Duodenal mucosa (tissue), 2 donors: ENCODE results near the gene A2M.

Experiments
- H3K27ac ChIP-seq: one replicate; pipeline ENCODE4 v1.7.0; 2013; ENCODE audit warnings: low read depth, low read length
- H3K27me3 ChIP-seq, 2 donors: one replicate each; pipeline ENCODE4 v1.7.0; 2013; ENCODE audit warnings: low read length in 2 of 2, control low read depth in 1 of 2; ENCODE audit not compliant: insufficient read depth in 2 of 2, control insufficient read depth in 1 of 2
- H3K36me3 ChIP-seq, 2 donors: one replicate each; pipeline ENCODE4 v1.7.0; 2013; ENCODE audit warnings: low read length in 2 of 2, control low read depth in 1 of 2; ENCODE audit not compliant: insufficient read depth in 2 of 2, control insufficient read depth in 1 of 2
- H3K4me1 ChIP-seq, 2 donors: one replicate each; pipeline ENCODE4 v1.7.0; 2013; ENCODE audit warnings: low read length in 2 of 2, control low read depth in 1 of 2; ENCODE audit not compliant: insufficient read depth in 2 of 2, control insufficient read depth in 1 of 2
- H3K4me3 ChIP-seq, 2 donors: one replicate each; pipeline ENCODE4 v1.7.0; 2013; ENCODE audit warnings: low read length in 2 of 2, low read depth in 1 of 2
- H3K9ac ChIP-seq, 2 donors: one replicate each; pipeline ENCODE4 v1.7.0; 2013; ENCODE audit warnings: low read length in 2 of 2, low read depth in 1 of 2
- H3K9me3 ChIP-seq, 2 donors: one replicate each; pipeline ENCODE4 v1.7.0; 2013; ENCODE audit warnings: low read length in 2 of 2, control low read depth in 1 of 2; ENCODE audit not compliant: control insufficient read depth in 1 of 2

A2M gene

DNA sequence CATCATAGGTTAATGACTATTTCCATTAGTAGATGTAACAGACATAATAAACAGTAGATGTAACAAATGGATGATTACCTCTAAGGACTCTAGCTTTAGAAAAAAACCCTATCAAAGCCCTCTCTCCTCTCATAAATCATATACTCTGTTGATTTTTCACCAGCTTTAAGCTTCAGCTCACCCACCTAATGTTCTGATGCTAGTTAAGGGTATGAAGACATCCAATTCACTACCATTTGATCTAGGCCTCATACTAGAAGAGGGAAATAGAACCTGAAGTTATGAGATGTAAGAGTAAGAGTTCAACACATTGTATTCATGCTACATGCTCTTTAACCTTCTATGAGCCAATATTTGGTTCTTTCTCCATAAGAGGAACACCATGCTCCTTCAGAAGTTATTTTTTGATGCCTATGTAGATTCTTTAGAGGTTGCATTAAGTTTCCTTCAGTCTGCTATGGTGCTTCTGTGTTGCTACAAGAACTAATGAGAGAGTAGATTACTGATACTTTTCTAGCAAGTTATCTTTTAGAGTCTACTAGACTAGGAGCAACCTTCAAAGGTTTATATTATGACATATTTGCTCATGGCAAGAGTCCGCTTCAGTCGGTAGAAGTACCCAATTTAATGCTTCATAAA is 16.0 kb downstream of the A2M start:
- Histone ChIP-seq H3K36me3 (peaks cover 4 to 15% of the 10 kb centered on the region in 2 donors), H3K27me3 (no peaks in the 10 kb centered on the region), H3K9ac (no peak overlapping the region), H3K9me3 (no peaks in the 10 kb centered on the region), H3K4me1 (no peaks in the 10 kb centered on the region), H3K4me3 (no peak overlapping the region), H3K27ac (no peak overlapping the region)

DNA sequence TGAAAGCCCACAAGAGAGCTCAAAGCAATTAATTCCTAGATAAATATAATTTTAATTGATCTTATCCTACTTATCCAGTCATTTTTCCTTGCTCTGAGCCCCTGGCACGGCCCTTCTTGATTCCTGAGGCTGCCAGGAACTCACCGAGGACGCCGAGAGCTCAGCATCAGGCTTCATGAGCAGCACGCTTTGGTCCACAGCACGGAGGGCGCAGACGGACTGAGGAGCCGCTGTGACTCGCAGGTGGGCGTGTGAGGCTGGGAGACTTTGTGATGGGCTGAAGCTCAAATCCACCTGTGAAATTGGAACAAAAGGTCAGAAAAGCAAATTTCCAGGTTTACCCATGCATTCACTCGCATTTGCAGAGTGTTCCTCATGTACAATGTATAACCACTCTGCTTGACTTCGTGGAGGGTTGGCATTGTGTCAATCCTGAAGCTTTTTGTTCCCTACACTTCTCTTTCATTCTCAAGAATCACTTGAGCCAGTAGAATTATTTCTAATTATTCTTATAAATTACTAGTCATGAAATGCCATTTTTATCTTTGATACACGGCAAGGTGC is 17.2 kb downstream of the A2M start:
- H3K4me3 ChIP-seq, result no peak overlapping the region
- no peak overlapping the region for H3K9ac ChIP-seq
- H3K9me3 ChIP-seq, result no peaks in the 10 kb centered on the region
- H3K27me3 ChIP-seq, result no peaks in the 10 kb centered on the region
- H3K36me3 ChIP-seq, result peaks cover 4 to 15% of the 10 kb centered on the region in 2 donors
- no peak overlapping the region for H3K27ac ChIP-seq
- H3K4me1 ChIP-seq, result no peaks in the 10 kb centered on the region

DNA sequence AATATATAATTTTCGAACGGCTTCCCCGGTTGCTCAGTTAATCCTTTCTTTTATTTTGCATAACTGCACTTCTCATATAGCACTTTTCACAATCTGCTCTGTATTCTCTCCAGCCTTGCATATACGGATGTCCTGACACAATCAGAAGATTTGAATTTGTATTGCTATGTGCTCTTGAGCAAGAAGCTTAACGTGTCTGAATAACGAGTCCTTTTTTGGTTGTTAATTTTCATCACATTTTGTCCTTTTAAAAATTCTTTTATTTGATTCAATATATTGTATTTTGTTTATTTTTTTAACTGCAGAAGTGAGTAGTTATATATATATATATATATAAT is 17.6 kb downstream of the A2M start:
- Histone ChIP-seq H3K4me1 (no peaks in the 10 kb centered on the region), H3K9ac (no peak overlapping the region), H3K36me3 (peaks cover 4 to 15% of the 10 kb centered on the region in 2 donors), H3K27ac (no peak overlapping the region), H3K27me3 (no peaks in the 10 kb centered on the region), H3K4me3 (no peak overlapping the region), H3K9me3 (no peaks in the 10 kb centered on the region)

DNA sequence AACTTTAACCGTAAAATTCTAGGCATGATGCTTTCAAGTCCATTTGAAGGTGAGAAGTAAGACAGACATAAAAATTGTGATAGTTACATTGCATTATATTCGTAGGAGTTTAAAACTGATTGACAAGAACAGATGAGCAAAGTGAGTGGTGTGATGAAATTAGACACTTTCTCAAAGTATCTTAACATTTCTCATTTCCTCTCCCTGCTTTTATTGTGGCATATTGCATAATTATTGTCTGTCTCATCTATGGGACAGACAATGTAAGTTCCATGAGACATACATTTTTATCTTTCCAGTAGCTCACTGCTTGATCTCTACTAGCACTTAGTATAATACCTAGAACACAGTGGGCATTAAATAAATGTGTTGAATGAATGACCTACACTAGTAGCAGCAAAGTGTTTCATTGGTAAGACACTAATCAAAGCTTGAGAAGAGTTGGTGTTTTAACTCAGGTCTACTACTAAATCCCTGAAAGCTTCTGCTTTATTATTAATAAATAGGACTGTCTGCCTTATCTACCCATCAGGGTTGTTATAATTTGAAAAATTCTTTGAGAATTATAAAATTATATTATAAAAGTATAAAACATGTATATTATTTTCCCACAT is 19.0 kb downstream of the A2M start:
- Histone ChIP-seq H3K27me3 (no peaks in the 10 kb centered on the region), H3K9me3 (no peaks in the 10 kb centered on the region), H3K36me3 (peaks cover 4 to 21% of the 10 kb centered on the region in 2 donors), H3K4me3 (no peak overlapping the region), H3K9ac (no peak overlapping the region), H3K27ac (no peak overlapping the region), H3K4me1 (no peaks in the 10 kb centered on the region)

DNA sequence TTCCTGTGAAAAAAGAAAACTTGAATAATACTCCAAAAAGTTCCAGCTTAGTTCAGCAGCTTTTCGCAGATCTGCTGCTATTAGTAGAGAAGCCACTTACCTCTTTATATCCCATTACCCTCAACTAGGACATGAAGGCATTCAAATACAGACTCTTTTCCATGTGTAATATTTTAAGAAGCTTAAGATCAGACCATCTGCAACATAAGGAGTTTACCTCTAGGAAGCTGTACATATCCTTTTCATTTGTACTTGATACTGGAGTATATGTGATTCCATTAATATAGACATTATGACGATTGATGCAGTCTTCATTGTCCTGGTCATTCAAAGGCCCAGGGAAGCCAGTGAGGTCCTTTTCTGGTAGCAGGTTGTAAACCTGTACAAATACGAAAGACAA is 20.4 kb downstream of the A2M start:
- Histone ChIP-seq H3K9ac (no peak overlapping the region), H3K4me1 (no peaks in the 10 kb centered on the region), H3K4me3 (no peak overlapping the region), H3K27me3 (no peaks in the 10 kb centered on the region), H3K36me3 (peaks cover 4 to 20% of the 10 kb centered on the region in 2 donors), H3K9me3 (no peaks in the 10 kb centered on the region), H3K27ac (no peak overlapping the region)

DNA sequence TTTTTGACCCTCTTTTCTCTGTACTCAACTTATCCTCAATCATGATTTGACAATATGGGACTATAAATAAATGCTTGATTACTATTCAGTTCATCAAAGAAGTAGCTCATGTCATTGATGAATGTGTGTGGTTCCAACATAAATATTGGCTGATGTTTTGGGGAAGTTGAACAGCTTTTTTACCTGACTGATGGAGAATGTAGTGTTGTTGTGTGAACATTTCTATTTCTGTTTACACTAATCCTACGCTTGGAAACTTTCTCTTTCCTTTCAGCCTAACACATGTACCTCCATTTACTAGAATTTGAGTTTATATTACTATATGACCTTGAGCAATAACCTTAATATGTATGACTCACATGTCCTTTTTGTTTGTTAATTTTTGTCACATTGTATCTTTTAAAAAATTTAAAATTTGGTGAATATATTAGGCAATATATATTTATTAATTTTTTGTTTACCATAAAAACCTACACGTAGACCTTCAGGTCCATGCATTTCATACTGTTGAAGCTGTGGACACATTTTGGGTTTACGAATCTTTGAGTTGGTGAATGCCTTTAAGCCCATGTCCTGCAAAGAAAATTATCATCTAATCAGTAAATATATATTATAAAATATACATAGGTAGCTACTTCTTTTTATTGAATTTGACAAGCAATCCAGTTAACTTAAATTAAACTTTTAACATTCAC is 21.1 kb downstream of the A2M start:
- Histone ChIP-seq H3K27me3 (no peaks in the 10 kb centered on the region), H3K36me3 (peaks cover 3 to 21% of the 10 kb centered on the region in 2 donors), H3K4me1 (no peaks in the 10 kb centered on the region), H3K9me3 (no peaks in the 10 kb centered on the region), H3K4me3 (no peak overlapping the region), H3K27ac (no peak overlapping the region), H3K9ac (no peak overlapping the region)

DNA sequence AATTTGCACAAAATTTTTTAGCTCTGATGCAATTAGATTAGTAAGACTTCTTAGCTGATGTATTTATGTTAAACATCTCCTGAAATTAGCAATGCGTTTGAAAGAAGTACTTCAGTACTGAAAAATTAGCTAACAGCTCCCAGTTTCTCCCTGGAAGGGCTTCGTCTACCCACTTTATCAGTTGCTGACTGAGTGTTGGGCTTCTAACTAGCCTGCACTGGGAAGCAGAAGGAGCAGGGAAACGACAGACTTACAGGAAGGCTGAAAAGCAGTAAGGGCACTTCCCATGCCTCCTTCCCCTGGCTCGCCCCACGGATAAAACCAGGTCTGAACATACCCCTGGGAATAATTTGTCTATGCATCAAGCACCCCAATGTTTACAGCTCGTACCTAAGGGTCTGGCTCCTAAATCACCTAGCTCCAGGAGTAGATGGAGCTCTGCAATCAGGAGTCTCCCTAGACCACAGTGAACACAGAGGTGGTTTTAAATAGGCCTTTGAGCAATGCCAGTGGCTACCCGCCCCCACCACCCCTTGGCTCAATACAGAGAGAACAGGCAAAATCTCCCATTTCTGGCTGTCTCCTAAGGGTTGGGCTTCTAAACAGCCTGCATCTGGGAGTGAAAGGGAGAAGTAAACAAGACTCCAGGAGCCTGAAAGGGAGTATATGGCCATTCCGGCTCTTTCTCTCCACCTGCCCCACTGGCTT is 23.7 kb downstream of the A2M start:
- H3K9me3 ChIP-seq, result no peaks in the 10 kb centered on the region
- no peak overlapping the region for H3K4me3 ChIP-seq
- no peak overlapping the region for H3K9ac ChIP-seq
- no peak overlapping the region for H3K27ac ChIP-seq
- H3K36me3 ChIP-seq, result peaks cover 0 to 14% of the 10 kb centered on the region in 2 donors
- no peaks in the 10 kb centered on the region for H3K4me1 ChIP-seq
- H3K27me3 ChIP-seq, result no peaks in the 10 kb centered on the region

DNA sequence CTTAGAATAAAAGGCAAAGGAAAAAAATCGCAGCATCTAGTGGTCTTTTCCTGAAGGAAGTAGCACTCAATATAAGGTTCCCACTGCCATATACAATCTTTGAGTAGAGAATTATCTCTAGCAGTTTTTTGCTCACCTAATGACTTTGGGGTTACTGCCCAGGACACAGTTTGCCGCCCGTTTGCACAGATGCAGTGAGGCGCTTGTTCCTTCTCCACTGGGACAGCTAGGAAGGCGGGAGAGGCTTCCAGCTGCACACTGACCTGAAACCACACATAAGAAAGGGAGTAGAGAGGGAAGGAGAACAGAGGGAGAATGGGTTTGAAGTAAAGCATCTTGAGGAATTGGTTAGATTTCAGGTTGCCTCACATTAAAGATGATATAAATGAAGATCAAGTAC is 25.5 kb downstream of the A2M start:
- Histone ChIP-seq H3K27ac (no peak overlapping the region), H3K27me3 (no peaks in the 10 kb centered on the region), H3K4me3 (no peak overlapping the region), H3K36me3 (peaks cover 0 to 11% of the 10 kb centered on the region in 2 donors), H3K4me1 (no peaks in the 10 kb centered on the region), H3K9ac (no peak overlapping the region), H3K9me3 (no peaks in the 10 kb centered on the region)

DNA sequence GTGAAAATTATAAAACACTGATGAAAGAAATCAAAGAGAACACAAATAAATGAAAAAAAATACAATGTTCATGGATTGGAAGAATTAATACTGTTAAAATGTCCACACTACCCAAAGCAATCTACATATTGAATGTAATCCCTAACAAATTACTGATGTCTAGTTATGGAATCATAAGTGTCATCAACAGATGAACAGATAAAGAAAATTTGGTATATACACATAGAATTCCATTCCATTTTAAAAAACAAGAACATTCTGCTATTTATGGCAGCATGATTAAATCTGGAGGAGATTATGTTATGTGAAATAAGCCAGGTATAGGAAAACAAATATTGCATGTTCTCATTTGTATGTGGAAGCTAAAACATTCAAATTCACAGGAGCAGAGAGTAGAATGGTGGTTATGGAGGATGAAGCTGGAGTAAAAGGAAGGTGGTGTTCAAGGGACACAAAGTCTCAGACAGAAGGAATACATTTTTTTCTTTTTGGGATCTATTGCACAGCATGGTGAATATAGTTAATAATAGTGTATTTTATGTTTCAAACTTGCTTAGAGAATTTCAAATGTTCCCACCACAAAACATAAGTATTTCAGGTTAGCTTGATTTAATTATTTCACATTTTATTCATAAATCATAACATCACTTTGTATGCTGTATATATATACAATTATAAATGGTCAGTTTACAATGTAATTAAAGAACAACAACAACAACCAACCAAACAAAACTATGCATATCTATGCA is 28.5 kb downstream of the A2M start:
- H3K27ac ChIP-seq, result no peak overlapping the region
- no peaks in the 10 kb centered on the region for H3K4me1 ChIP-seq
- H3K4me3 ChIP-seq, result no peak overlapping the region
- H3K9ac ChIP-seq, result no peak overlapping the region
- H3K36me3 ChIP-seq, result peaks cover 0 to 11% of the 10 kb centered on the region in 2 donors
- peaks cover 7 to 13% of the 10 kb centered on the region in 2 donors for H3K9me3 ChIP-seq
- H3K27me3 ChIP-seq, result no peaks in the 10 kb centered on the region
